Stomach (tissue), 4 donors: ENCODE data around the gene ADAM19.

Source experiments
- CTCF ChIP-seq, 7 experiments: fragments of 450-650 bp in 4 of 7; fragments of 200-600 bp in 3 of 7; sonication (generic) in 3 of 7; IDR thresholded peaks; one replicate each; pipeline ENCODE4 v1.5.1; 2016 to 2019; ENCODE audit warnings: antibody characterized with exemption in 7 of 7, control low read depth in 2 of 7, mild to moderate bottlenecking in 1 of 7
- POLR2AphosphoS5 ChIP-seq, 3 donors: sonication (generic); formaldehyde crosslinking; IDR thresholded peaks; one replicate each; pipeline ENCODE4 v1.6.1; 2016; ENCODE audit warnings: antibody characterized with exemption in 3 of 3

- TF ChIP-seq CTCF (IDR thresholded peaks at IDR 0.05) (no peak), POLR2AphosphoS5 (IDR thresholded peaks at IDR 0.05) (no peak)
Observed at GRCh38 chr5:157454273-157454672, 121.3 kb downstream of the ADAM19 start.
